Mucosa of rectum (tissue), 2 donors: ENCODE results near the gene TOGARAM2.
"Not testable (repeated sequence)": the region's sequence is repeated elsewhere in the genome, so short reads cannot be mapped to it uniquely, and the experiment has no call there.

Experiments
- H3K27ac ChIP-seq, 2 donors: one replicate each; pipeline ENCODE4 v1.7.0; 2013; ENCODE audit warnings: inconsistent platforms in 2 of 2, low read depth in 2 of 2, low read length in 2 of 2
- H3K27me3 ChIP-seq, 2 donors: one replicate each; pipeline ENCODE4 v1.7.0; 2013; ENCODE audit warnings: low read length in 2 of 2; ENCODE audit not compliant: control insufficient read depth in 2 of 2, insufficient read depth in 2 of 2
- H3K36me3 ChIP-seq, 2 donors: one replicate each; pipeline ENCODE4 v1.7.0; 2013; ENCODE audit warnings: low read length in 2 of 2; ENCODE audit not compliant: control insufficient read depth in 2 of 2, insufficient read depth in 2 of 2
- H3K4me1 ChIP-seq, 2 donors: one replicate each; pipeline ENCODE4 v1.7.0; 2013; ENCODE audit warnings: low read length in 2 of 2, mild to moderate bottlenecking in 1 of 2; ENCODE audit not compliant: control insufficient read depth in 2 of 2, insufficient read depth in 2 of 2
- H3K4me3 ChIP-seq, 2 donors: one replicate each; pipeline ENCODE4 v1.7.0; 2013; ENCODE audit warnings: low read length in 2 of 2
- H3K9ac ChIP-seq, 2 donors: one replicate each; pipeline ENCODE4 v1.7.0; 2013; ENCODE audit warnings: low read length in 2 of 2, low read depth in 1 of 2, mild to moderate bottlenecking in 1 of 2
- H3K9me3 ChIP-seq, 2 donors: one replicate each; pipeline ENCODE4 v1.7.0; 2013; ENCODE audit warnings: low read length in 2 of 2; ENCODE audit not compliant: control insufficient read depth in 2 of 2
- donor health status: healthy.
- donor health status: Normal muscosa, but diverticular disease.

Gene TOGARAM2

DNA sequence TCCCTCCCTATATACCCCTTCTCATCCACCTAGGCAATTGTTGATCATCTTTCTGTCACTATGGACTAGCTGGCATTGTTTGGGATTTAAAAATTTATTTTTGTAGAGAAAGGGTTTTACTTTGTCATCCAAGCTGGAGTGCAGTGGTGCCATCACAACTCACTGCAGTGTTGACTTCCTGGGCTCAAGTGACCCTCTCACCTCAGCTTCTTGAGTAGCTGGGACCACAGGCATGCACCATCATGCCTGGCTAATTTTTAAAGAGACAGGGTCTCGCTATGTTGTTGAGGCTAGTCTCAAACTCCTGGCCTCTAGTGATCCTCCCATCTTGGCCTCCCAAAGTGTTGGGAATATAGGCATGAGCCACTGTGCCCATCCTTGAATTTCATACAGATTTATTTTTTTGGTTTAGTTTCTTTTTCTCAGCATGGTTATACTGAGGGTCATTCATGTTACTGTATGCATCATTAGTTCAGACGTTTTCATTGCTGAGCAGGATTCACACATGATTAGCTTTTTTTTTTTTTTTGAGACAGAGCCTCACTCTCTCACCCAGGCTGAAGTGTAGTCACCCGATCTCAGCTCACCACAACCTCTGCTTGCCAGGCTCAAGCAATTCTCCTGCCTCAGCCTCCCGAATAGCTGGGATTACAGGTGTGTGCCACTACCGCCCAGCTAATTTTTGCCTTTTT is 101.9 kb downstream of the TOGARAM2 start:
- H3K4me3 ChIP-seq: no peak overlapping the region
- no peak overlapping the region for H3K27ac ChIP-seq
- no peaks in the 10 kb centered on the region for H3K27me3 ChIP-seq
- no peaks in the 10 kb centered on the region for H3K9me3 ChIP-seq
- no peaks in the 10 kb centered on the region for H3K36me3 ChIP-seq
- no peaks in the 10 kb centered on the region for H3K4me1 ChIP-seq
- no peak overlapping the region for H3K9ac ChIP-seq

- Histone ChIP-seq H3K4me3 (no peak overlapping the region), H3K4me1 (no peaks in the 10 kb centered on the region), H3K36me3 (no peaks in the 10 kb centered on the region), H3K9me3 (no peaks in the 10 kb centered on the region), H3K9ac (no peak overlapping the region), H3K27ac (no peak overlapping the region), H3K27me3 (no peaks in the 10 kb centered on the region)
Measured at GRCh38 chr2:29084554-29084953, 103.5 kb downstream of the TOGARAM2 start.

GRCh38 chr2:29090311-29090710 is 109.2 kb downstream of the TOGARAM2 start:
- H3K9ac ChIP-seq, H3K27me3 ChIP-seq, H3K4me1 ChIP-seq, H3K4me3 ChIP-seq, H3K27ac ChIP-seq, H3K9me3 ChIP-seq, H3K36me3 ChIP-seq: not testable (repeated sequence)

DNA sequence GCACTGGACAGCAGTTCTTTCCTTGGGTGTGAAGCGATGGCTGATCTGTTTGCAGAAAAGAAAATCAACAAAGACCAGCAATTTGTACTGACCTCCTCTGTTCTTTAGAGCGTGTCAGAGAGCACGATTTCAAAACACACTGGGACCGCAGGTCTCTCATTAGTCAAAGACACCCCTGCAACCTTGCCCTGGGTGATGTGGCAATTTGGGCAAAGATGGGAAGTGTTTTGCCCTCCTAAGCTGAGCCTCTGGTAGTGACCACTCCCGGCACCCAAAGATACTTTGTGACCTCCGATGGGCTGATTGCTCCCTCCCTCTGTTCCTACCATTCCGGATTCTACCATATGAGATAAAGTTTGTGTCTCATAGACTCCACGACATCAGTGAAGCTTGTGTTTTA is 115.9 kb downstream of the TOGARAM2 start:
- no peak overlapping the region for H3K27ac ChIP-seq
- no peaks in the 10 kb centered on the region for H3K4me1 ChIP-seq
- H3K36me3 ChIP-seq: no peaks in the 10 kb centered on the region
- no peaks in the 10 kb centered on the region for H3K9me3 ChIP-seq
- H3K27me3 ChIP-seq: no peaks in the 10 kb centered on the region
- no peak overlapping the region for H3K4me3 ChIP-seq
- no peak overlapping the region for H3K9ac ChIP-seq

DNA sequence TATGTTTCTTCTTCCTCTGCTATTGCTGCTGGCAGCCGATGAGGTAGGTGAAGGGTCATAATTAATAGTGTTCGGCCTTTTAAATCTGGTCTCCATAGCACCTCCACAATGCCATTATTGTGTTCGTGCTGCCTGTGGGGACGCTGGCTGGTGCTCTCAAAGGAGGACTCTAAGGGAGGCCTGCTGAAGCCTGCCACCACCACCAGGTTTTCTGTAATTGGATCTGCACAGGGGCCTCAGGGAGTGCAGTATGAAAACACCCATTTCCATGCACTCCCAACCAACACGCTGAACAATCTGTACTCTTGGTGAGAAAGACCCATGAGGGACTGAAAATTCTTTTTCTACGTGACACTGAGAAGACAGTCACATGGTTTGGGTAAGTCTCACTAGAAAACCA is 116.5 kb downstream of the TOGARAM2 start:
- H3K9me3 ChIP-seq: no peaks in the 10 kb centered on the region
- H3K36me3 ChIP-seq: no peaks in the 10 kb centered on the region
- no peak overlapping the region for H3K9ac ChIP-seq
- no peak overlapping the region for H3K27ac ChIP-seq
- H3K4me1 ChIP-seq: no peaks in the 10 kb centered on the region
- no peak overlapping the region for H3K4me3 ChIP-seq
- H3K27me3 ChIP-seq: no peaks in the 10 kb centered on the region

DNA sequence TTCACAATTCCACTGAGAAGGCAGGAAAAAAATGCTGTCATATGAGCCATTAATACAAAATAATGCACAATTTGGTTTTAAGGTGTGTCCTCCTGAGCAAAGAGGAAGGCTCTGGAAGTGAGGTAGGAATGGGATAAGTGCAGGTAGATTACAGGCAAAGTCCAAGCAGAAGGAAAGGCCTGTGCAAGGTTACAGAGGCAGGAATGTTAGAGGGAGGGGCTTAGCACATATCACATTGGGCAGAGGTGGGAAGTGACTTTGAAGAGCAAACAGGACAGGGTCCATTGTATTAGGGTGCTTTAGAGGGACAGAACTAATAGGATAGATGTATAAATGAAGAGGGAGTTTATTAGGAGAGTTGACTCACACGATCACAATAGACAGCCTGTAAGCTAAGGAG is 119.5 kb downstream of the TOGARAM2 start:
- H3K4me3 ChIP-seq: no peak overlapping the region
- no peaks in the 10 kb centered on the region for H3K27me3 ChIP-seq
- no peaks in the 10 kb centered on the region for H3K4me1 ChIP-seq
- H3K27ac ChIP-seq: no peak overlapping the region
- no peak overlapping the region for H3K9ac ChIP-seq
- no peaks in the 10 kb centered on the region for H3K36me3 ChIP-seq
- no peaks in the 10 kb centered on the region for H3K9me3 ChIP-seq
